ENCODE results near the gene PREX1. TPM values are rescaled to one million over a fixed set of nuclear protein-coding genes. Genes with fewer than 3 reads are reported as not detected.
A peak's percentile ranks its signal among the peaks of the same experiment; 100 is the strongest.

The PREX1 gene
- total RNA-seq, 1 donor from 2014 or later, result 235 TPM

- Mint-ChIP-seq H3K27ac (ENCODE audit: unreplicated experiment) (no peak overlapping the region), H3K27me3 (ENCODE audit: unreplicated experiment) (peaks cover 17% of the 10 kb centered on the region), H3K4me3 (ENCODE audit: unreplicated experiment) (no peak overlapping the region), H3K9me3 (ENCODE audit: unreplicated experiment) (peaks cover 16% of the 10 kb centered on the region), H3K36me3 (ENCODE audit: unreplicated experiment) (no peaks in the 10 kb centered on the region), H3K4me1 (ENCODE audit: low read depth, unreplicated experiment) (peaks cover 24% of the 10 kb centered on the region)
- TF ChIP-seq CTCF (IDR thresholded peaks at IDR 0.05; ENCODE audit: partially characterized antibody, unreplicated experiment), result no peak
- no peak for DNase-seq
These were observed 204.5 kb downstream of the PREX1 start for GRCh38 chr20:48623176-48623905.

DNA sequence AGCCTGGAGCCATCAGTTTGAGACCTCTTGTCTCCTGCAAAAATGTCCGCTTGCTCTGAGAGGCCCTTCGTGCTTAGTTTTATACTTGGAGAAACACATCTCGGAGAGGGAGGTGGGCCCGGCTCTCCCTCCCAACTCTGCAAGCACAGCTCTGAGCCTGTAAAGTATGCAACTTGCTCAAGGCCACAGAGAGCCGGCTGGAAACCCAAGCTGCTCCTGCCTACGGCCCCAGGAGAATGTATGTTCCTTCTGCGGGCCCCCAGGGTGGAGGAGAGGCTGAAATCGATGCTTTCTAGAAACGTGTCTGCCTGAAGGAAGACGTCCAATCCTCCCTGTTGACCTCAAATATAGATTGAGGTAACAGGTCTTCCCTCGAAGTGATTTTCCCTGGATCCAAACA is 205.4 kb downstream of the PREX1 start:
- no peaks in the 10 kb centered on the region for H3K36me3 Mint-ChIP-seq (ENCODE audit: unreplicated experiment)
- TF ChIP-seq CTCF (IDR thresholded peaks at IDR 0.05; ENCODE audit: partially characterized antibody, unreplicated experiment), result no peak
- H3K27me3 Mint-ChIP-seq (ENCODE audit: unreplicated experiment), result peaks cover 17% of the 10 kb centered on the region
- peaks cover 24% of the 10 kb centered on the region for H3K4me1 Mint-ChIP-seq (ENCODE audit: low read depth, unreplicated experiment)
- H3K9me3 Mint-ChIP-seq (ENCODE audit: unreplicated experiment), result peaks cover 19% of the 10 kb centered on the region
- H3K4me3 Mint-ChIP-seq (ENCODE audit: unreplicated experiment), result peak overlapping the region; percentile 35
- H3K27ac Mint-ChIP-seq (ENCODE audit: unreplicated experiment), result peak overlapping the region; percentile 37
- no peak for DNase-seq

GRCh38 chr20:48621376-48622078 is 206.3 kb downstream of the PREX1 start:
- no peak for DNase-seq
- peaks cover 12% of the 10 kb centered on the region for H3K27me3 Mint-ChIP-seq (ENCODE audit: unreplicated experiment)
- no peak overlapping the region for H3K4me3 Mint-ChIP-seq (ENCODE audit: unreplicated experiment)
- no peak for TF ChIP-seq CTCF (IDR thresholded peaks at IDR 0.05; ENCODE audit: partially characterized antibody, unreplicated experiment)
- H3K36me3 Mint-ChIP-seq (ENCODE audit: unreplicated experiment), result no peaks in the 10 kb centered on the region
- peaks cover 17% of the 10 kb centered on the region for H3K9me3 Mint-ChIP-seq (ENCODE audit: unreplicated experiment)
- peaks cover 24% of the 10 kb centered on the region for H3K4me1 Mint-ChIP-seq (ENCODE audit: low read depth, unreplicated experiment)
- H3K27ac Mint-ChIP-seq (ENCODE audit: unreplicated experiment), result no peak overlapping the region

- Mint-ChIP-seq H3K27ac (ENCODE audit: unreplicated experiment) (peak overlapping the region; percentile 35), H3K4me3 (ENCODE audit: unreplicated experiment) (peak overlapping the region; percentile 53), H3K27me3 (ENCODE audit: unreplicated experiment) (peaks cover 15% of the 10 kb centered on the region), H3K4me1 (ENCODE audit: low read depth, unreplicated experiment) (peaks cover 24% of the 10 kb centered on the region), H3K9me3 (ENCODE audit: unreplicated experiment) (peaks cover 17% of the 10 kb centered on the region), H3K36me3 (ENCODE audit: unreplicated experiment) (no peaks in the 10 kb centered on the region)
- DNase-seq, result peak; percentile 97
- peak; percentile 96 for TF ChIP-seq CTCF (IDR thresholded peaks at IDR 0.05; ENCODE audit: partially characterized antibody, unreplicated experiment)
These were observed 207.1 kb downstream of the PREX1 start for GRCh38 chr20:48620507-48621375.
